GM04503 (cell line): ENCODE measurements around the gene THBS3.

ENCODE experiments used
- DNase-seq: peaks from one replicate; pipeline ENCODE4 v3.0.0-alpha.2; 2012; ENCODE audit warnings: low read depth

THBS3 gene

DNA sequence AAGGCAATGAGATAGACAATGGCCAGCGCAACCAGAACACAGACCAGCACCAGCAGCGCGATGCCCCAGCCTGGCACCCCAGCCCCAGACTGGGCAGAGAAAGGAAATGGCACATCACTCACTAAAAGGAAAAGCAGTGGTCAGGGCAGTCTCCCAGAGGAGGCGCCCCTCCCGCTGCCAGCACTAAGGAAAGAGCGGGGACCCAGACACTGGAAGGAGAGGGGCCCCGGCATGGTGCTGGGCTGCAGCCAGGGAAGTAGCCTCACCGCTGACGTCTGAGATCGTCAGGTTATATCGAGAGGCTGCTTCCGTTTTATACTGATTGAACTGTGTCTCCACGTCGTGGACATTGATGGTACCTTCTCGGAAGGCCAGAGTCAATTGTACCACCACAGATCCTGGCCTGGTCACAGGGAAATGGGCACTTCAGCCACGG is 20.2 kb downstream of the THBS3 start:
- DNase-seq, result no peak

DNA sequence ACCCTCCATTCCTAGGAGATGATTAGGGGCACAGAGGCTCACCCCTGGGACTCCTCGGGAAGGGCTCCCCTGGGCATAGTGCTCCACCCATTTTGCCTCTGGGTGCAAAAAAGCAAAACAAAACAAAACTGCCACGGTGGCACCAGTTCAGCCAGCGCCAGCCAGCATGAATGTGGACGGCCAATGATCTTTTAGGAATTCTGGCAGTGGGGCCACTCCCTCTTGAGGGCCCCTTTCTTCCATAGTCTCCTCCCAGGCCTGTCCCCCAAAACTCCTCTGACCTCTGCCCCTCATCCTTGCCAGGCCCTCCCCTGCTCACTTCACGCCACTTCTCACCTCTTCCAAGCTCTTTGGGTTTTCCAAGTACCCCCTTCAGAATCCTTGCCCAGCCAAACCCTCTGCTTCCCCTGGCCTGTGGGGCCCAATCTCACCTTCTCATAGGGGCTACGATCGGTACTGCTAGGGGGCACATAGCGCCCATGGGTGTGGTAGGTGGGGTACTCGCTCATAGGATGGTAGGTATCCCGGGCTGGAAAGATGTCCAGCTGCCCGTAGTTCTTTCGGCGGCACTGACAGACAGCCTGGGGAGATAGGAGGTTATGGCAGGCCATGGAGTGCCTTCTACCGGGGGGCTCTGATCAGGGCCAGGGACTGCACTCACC is 20.8 kb downstream of the THBS3 start:
- DNase-seq, result no peak

DNA sequence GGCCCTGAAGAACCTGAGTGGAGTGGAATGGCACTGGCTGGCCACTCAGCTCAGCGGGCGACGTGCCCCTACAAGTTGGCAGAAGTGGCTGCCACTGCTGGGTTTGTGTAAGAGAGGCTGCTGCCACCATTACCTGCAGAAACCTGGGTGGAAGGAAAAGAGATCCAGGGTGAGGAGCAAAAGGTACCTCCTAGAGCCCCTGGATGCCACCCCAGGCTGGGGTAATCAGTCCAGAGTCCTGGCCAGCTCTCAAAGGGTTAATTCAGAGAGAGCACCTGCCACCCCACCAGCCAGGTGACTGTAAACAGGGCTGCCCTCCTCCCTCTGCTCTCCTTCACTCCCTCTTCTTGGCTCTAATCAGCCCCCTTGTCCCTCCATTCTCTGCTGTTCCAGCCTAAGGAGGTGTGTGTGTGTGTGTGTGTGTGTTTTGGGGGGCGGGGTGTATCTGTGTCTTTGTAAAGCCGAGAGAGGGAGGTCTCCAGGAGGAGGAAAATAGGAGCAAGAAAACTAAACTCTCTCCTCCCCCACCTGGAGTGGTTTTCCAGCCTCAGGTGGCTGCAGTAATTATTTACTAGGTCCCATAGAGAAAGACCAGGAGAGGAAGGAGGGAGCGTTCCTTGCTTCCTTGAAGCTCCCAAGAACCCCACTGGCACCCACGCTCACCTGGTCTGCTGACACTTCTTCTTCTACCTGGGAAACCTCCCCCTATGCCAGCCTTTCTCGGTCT is 21.5 kb downstream of the THBS3 start:
- no peak for DNase-seq

DNA sequence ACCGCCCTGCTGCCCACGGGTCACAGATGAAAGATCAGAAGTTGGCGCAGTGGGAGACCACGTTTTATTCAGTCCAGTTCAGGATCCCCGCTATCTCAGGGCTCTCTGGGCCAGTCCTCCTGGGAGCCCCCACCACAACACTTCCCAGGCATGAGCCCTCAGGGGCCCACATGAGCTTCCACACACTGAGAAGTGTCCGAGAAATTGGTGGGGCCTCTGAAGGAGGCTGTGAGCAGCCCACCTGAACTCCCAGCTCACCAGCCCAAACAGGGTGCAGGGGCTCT is 22.0 kb downstream of the THBS3 start:
- no peak for DNase-seq

DNA sequence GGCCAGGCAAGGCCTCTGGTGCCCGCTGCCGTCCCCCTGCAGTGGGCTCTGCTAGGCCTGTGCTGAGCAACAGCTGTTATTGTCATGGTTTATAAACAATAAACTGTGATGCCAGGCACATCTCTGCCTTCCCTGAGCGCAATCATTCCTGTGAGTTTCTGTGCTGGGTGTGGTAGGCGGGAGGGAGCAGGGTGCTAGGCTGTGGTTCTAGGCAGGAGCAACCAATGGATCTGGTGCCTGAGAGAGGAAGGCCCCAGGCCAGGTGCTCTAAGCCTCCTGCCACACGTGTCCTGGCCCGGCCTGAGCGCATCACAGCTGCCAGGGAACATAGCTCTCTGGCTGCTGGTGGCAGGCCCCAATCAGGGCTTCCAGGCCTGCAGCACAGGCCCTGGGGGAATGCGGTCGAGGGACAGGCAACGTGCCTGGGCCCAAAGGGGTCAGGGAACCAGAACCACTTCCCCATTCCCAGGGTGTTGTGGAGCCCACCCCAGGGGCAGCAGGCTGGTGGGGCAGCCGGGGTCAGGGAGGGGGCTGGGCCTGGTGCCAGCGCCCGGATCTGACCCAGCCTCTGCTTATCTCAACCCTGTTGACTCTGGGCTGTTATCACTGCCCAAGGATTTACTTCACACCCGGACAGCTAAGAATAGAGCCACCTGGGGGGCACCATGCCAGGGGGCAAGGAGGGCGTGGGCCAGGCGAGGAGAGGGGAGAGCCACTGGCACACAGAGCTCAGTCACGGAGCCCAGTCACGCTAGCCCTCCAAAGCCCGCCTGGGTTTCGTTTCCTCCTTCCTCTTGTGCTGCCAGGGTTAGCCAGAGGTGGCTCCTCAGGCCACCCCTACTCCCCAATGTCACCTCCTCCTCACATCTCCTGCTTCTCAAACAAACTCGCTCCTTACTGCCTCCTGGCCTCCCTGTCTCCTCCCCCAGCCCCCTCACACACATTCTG is 22.6 kb downstream of the THBS3 start:
- DNase-seq, result no peak

DNA sequence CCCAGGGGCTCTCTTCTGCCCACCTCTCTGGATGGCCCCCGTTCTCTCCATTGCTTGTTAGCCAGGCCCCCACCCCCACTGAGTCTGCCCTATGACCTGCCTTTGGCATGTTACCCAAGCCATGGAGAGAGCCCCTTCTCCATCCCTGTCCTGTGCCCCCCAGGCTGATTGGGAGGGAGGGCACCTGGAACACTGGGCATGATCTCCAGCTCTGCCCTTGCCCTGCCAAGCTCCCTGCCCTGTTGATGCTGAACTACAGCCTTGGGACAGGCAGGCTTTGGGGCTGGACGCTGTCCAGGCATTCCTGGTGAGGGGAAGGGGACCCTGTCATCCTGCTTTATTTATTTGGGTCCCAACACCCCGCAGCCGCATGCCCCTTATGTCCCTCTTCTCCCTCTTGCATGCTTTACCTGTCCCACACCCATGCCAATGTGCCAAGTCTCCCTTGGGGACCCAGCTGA is 23.3 kb downstream of the THBS3 start:
- DNase-seq, result no peak

DNA sequence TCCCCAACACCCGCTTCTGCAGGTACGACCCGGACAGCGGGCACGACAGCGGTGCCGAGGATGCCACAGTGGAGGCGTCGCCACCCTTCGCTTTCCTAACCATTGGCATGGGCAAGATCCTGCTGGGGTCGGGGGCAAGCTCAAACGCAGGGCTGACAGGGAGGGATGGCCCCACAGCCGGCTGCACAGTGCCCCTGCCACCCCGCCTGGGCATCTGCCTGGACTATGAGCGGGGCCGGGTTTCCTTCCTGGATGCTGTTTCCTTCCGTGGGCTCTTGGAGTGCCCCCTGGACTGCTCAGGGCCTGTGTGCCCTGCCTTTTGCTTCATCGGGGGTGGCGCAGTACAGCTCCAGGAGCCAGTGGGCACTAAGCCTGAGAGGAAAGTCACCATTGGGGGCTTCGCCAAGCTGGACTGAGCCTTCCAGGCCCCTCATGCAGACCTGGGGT is 23.9 kb downstream of the THBS3 start:
- no peak for DNase-seq

DNA sequence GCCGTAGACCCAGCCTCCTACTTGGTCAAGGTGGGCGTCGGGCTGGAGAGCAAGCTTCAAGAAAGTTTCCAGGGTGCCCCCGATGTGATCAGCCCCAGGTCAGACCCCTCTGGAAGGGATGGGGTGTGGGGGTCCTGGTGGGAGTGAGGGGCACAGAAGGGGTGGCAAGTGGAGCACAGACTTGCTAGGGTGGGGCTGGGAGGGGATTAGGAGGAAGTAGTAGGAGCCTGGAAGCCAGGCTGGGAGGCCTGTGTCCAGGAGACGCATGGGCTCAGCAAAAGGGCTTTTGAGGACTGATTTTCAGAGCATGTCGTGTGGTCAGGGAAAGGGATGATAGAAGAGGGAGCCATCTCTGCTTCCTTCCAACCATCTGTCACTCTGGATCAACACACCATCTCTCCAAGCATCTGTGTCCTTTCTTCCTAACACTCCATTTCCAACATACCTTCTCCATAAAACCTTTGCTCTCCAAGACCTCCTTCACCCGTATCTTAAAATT is 25.6 kb downstream of the THBS3 start:
- no peak for DNase-seq

DNA sequence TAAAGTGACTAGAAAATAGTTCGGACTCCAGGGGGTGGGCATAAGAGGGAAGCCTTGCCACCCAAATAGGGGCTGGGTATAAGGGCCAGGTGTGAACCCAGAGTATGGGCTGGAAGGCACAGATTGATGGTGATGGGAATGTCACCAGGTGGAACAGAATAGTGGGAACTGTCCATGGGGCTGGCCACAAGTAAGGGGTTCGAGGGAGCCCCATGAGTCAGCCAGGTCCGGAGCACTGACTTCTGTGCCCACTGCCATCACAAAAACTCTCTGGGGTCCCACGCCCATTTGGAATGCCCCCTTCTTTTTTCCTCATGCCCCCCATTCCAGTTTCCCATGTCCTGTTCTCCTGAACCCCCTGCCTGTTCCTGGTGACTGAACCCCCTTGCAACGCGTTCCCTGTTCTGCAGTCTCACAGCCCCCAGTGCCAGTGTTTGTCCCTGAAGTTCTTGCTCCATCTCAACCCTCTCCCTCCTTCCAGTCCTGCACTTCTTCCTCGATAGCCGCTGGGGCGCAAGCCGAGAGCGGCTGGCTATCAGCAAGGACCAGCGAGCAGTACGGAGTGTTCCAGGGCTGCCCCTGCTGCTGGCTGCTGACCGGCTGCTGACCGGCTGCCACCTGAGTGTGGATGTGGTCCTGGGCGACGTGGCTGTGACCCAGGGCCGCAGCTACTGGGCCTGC is 26.2 kb downstream of the THBS3 start:
- DNase-seq, result no peak

DNA sequence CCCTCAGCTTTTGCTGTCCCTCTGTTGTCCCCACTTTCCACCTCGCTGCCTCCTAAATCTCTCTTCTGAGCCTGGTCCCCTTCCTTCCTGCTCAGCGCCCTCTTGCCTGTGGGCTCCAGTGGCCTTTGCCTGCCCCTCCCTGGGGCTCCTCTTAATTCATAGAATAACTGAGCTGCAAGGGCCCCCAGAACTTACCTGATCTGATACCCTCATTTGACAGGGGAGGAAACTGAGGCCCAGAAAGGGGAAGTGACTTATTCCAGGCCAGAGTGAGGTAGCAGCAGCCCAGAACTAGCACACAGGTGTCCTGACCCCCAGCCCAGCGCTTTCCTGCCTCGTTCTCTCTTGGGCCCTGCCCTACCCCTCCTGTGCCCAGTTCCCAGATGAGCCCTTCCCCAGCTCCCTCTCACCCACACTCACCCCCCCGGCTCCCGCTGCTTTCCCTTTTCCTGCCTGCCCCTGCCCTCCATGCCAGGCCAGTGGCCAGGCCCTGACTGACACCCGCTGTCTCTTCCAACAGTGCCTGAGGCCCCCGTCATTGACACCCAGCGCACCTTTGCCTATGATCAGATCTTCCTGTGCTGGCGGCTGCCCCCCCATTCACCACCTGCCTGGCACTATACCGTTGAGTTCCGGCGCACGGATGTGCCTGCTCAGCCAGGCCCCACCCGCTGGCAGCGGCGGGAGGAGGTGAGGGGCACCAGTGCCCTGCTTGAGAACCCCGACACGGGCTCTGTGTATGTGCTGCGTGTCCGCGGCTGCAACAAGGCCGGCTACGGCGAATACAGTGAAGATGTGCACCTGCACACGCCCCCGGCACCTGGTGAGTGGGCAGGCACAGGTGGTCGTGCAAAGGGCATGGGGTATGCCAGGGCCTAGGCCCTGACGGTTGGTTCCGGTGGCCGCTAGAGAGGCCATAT is 28.3 kb downstream of the THBS3 start:
- no peak for DNase-seq

DNA sequence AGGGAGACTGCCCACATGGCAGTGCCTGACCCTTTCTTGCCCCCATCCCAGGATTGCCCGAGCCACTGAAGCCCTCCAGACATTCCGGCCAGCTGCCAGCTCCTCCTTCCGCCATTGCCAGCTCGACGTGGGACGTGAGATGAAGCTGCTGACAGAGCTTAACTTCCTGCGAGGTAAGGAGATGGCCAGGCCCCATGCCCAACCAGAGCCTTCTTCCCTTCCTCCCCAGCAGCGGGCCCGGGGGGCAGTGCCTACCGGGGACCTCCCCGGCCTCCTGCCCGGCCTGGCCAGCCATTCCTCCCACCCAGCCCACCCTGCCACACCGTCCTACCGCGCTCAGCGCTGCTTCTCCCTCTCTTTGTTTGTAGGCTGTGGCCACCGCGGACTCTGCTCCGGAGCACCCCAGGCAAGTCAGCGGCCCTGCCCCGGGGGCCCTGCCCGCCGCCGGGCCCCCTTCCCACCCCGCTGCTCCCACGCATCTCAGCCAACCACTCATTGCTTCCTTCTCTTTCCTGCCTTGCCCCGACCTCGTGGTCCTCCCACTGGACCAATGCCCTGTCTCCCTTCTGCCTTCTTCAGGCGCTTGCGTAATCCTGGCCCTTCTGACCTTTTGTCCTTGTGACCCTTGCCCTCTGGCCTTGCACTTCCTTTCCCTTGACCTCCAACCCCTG is 29.1 kb downstream of the THBS3 start:
- DNase-seq, result no peak

DNA sequence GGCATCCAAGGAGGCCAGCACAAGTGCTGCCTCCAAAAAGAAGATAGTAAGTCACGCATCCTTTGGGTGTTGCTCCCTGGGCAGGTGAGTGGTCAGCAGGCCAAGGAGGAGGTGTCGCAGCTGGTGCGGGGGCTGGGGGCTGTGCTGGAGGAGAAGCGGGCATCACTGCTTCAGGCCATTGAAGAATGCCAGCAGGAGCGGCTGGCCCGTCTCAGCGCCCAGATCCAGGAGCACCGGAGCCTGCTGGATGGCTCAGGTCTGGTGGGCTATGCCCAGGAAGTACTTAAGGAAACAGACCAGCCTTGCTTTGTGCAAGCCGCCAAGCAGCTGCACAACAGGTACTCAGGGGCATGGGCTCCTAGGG is 29.8 kb downstream of the THBS3 start:
- no peak for DNase-seq

DNA sequence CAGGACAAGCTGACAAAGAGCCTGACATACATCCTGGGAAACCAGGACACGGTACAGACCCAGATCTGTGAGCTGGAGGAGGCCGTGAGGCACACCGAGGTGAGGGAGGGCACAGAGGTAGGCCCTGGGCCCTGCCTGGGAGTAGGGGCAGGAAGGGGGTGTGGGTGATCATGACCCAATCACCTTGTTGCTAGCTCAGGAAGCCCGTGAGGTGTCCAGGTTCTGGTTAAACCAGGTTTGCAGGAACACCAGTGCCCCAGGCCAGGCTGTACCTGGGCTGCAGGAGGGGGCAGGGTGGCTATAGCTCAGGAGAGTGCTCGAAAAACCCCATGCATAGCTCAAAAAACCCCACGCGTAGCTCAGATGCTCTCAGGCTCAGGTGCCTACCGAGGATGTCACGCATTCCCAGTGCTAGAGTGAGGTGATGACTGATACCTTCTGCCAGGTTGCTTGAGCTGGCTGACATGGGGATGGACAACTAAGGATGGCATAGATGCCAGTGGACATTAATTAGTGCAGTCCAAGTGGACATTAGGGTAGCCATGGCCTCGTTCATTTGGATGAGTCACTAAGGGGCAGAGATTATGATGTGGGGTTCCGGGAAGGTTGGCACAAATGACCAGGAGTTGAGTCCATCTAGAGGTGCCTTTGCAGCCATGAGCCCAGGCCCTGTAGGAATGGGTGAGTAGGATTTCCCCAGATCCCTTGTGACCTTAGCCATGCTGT is 30.3 kb downstream of the THBS3 start:
- no peak for DNase-seq

DNA sequence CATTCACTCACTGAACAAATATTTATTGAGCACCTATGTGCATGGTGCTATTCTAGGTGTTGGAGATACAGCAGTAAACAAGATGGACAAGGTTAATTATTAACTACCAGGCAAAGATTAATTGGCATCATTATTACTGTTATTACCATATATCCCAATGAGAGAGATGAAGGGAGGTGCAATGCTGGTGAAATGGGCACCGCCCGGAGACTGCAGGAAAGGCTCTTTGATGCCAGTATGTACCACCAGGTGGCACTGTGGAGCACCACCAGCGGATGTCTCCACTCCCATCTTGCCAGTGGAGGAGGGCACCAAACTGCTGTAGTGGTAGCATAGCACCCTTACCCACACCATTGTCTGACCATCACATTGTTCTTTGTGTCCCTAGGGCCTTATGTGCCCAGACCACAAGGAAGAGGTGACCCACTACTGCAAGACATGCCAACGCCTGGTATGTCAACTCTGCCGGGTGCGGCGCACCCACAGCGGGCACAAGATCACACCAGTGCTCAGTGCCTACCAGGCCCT is 31.1 kb downstream of the THBS3 start:
- DNase-seq, result peak; percentile 16

DNA sequence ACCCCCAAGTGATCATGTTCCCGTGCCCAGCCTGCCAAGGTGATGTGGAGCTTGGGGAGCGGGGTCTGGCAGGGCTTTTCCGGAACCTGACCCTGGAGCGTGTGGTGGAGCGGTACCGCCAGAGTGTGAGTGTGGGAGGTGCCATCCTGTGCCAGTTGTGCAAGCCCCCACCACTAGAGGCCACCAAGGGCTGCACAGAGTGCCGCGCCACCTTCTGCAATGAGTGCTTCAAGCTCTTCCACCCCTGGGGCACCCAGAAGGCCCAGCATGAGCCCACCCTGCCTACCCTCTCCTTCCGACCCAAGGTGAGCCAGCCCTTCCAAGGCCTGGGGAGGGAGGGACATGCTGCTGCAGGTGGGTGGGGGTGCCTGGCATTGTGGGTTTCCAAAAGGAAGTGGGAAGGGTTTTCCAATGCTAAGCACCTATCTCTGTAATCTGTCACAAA is 31.7 kb downstream of the THBS3 start:
- no peak for DNase-seq

DNA sequence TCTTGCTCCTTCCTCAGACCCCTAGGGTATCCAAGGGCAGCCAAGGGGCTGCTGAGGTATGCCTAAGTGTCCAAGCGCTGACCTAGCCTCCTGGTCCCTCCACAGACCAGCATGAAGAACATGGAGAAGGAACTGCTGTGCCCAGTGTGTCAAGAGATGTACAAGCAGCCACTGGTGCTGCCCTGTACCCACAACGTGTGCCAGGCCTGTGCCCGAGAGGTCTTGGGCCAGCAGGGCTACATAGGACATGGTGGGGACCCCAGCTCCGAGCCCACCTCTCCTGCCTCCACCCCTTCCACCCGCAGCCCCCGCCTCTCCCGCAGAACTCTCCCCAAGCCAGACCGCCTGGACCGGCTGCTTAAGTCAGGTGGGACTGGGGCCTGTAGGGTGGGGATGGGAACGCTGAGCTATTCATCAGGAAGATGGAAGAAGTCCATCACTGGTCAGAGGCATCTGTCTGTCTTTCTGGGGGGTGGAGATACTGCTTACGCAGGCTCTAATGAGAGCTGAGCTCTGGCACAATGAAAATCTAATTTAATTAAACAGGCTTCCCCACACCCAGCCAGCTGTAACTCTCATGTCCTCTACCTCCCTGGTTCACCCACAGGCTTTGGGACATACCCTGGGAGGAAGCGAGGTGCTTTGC is 32.3 kb downstream of the THBS3 start:
- DNase-seq, result no peak

DNA sequence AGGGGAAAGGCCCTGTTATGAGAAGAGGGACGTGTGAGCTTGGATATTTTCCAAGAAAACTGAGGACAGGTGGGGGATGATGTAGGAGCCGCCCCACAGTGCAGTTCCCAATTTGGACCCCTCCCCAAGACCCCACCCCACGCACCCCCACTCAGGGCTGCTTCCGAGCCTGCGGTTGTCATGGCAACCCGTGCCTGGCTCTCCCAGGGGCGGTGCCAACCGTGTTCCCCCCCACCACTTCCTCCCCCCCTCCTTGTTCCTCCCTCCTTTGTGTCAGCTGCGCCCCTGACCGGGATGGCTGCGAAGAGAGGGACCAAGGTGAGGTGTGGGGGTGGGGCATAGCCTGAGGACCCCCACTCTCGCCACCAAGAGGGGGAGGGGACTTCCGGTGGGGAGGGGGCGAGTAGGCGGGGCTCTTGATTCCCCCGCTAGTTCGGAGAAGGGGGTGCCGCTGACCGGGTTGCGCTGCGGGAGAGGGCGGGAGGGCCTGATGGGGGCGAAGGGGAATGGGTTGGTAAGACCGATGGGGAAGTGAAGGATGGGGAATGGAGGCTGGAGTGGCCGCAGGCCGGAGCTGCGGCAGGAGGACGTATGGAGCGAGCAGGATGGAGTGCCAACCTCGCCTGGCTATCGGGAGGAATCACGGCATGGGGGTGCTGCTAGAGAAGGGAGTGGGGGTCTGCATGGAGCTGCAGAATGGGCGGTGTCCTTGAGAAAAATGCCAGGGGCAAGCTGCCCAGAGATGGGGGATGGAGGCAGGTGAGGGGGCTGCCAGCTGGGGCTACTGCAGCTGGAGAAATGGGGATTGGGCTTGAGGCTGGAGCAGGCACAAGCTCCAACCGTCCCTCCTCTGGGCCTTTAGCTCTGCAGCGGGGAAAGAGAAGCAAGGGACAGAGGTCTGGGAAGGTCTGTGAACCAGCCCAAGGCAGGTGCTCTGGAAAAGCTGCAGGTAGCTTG is 33.1 kb downstream of the THBS3 start:
- no peak for DNase-seq
